NT2/D1 (cell line): Measurements from ENCODE around the gene VRK2.

Source experiments
- DNase-seq: peaks from one replicate; pipeline ENCODE4 v3.0.0-alpha.2; 2011; ENCODE audit warnings: low read depth, low spot score
- H3K27me3 ChIP-seq: 2 replicates; pipeline ENCODE4 v1.6.0; 2011; ENCODE audit warnings: mild to moderate bottlenecking; ENCODE audit not compliant: insufficient read length, insufficient read depth
- H3K36me3 ChIP-seq: 2 replicates; pipeline ENCODE4 v1.6.1; 2011; ENCODE audit warnings: mild to moderate bottlenecking, low read length, mixed read lengths; ENCODE audit not compliant: insufficient read depth, insufficient read length
- H3K4me1 ChIP-seq: 2 replicates; pipeline ENCODE4 v1.5.1; 2011; ENCODE audit not compliant: insufficient read depth, insufficient read length
- H3K4me3 ChIP-seq: 2 replicates; pipeline ENCODE4 v1.5.1; 2011; ENCODE audit warnings: low read depth; ENCODE audit not compliant: insufficient read length
- H3K9ac ChIP-seq: 2 replicates; pipeline ENCODE4 v1.6.0; 2011; ENCODE audit warnings: low read depth; ENCODE audit not compliant: insufficient read length
- H3K9me3 ChIP-seq: 2 replicates; pipeline ENCODE4 v1.5.1; 2011; ENCODE audit warnings: mild to moderate bottlenecking, low read length; ENCODE audit not compliant: insufficient read depth
- SUZ12 ChIP-seq: IDR thresholded peaks from 2 replicates; pipeline ENCODE4 v1.6.1; 2011; ENCODE audit not compliant: insufficient read length, insufficient read depth; ENCODE audit errors: extremely low read depth
- YY1 ChIP-seq: IDR thresholded peaks from 2 replicates; pipeline ENCODE4 v1.6.1; 2011; ENCODE audit not compliant: insufficient read length, insufficient read depth
- ZNF274 ChIP-seq: IDR thresholded peaks from 2 replicates; pipeline ENCODE4 v1.6.1; 2011; ENCODE audit warnings: mild to moderate bottlenecking, low read depth, low read length

VRK2 gene

DNA sequence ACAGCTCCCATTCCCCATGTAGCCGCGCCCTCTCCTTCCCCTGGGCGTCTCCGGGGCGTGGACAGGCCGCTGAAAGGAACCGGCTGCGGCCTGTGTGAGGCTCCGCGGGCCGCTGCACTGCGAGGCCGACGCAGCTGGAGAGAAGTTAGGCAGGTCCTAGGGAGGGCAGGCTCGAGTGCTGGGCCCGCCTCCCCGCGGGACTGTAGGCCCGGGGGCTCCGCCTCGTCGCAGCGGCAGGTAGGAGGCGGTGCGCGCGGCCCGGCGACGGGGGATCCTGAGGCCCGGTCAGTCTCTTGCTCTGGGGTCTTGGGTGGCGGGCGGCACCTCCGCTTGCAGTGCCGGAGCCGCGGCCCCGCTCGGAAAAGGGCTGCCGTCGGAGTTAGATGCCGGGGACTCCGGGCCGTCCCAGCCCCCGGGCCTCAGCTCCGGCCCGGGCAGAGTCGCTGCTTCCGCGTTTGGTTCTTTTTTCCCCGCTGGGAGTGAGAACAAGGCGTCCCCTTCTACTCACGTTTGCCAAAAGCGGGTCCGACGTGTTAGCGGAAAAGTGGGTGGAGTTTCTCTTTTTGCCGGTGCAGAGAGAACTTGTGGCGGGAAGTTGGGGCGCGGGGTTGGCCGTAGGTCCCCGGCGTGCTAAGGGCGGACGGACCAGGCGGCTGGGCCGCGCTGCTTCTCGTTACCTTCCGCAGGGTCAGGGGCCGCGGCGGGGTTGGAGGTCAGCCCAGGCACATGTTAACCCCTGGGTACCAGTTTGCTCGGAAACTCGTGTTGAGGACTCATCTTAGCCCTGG, at the start of gene VRK2:
Gene VRK2, plus strand, starts transcription at position 222 of the 788 bp plus-strand sequence. CDS start 2,026 bp downstream, outside the sequence.
- DNase-seq, result peak; percentile 87
- Histone ChIP-seq H3K4me1 (no peaks in the 10 kb centered on the region), H3K9ac (peak within 1 kb of the TSS; percentile 85), H3K27me3 (no peaks in the 10 kb centered on the region), H3K4me3 (peak within 1 kb of the TSS; percentile 60), H3K36me3 (peaks cover 13% of the 10 kb centered on the region), H3K9me3 (no peaks in the 10 kb centered on the region)
- TF ChIP-seq SUZ12, result no peak
- no peak for TF ChIP-seq ZNF274
- no peak for TF ChIP-seq YY1

DNA sequence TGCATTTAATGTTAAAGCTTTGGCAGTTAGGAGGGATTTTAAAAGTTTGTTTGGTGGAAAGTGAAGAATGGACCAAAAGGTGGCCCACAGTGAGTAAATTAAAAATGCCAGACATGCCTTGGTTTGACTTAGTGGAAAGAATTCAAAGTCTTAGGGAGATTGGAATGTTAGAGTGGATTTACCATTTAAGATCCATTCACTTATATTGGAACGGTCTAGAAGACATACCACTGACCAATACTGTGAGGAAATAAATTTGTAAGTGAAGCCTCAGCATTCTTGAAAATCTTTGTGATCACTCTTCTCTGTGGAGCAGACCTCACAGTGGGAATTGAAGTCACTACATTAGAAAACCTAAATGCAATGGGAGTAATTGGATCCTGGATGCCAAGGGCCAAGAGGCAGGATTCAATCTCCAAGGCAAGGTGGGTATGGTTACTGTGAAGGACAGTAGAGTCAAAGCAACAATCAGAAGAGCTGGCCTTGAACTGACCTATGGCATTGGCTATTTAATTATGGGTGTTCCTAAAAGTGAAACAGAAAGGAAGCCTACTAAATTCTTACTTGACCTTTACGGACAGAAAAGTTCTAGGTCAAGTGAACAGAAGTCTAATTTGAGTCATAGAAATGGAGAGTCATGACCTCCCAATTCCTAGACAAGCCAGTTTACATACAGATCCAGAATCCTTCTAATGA, 40.2 kb upstream of the VRK2 start:
- H3K4me1 ChIP-seq, result no peaks in the 10 kb centered on the region
- no peaks in the 10 kb centered on the region for H3K9me3 ChIP-seq
- no peak for DNase-seq
- TF ChIP-seq ZNF274 (no peak), SUZ12 (no peak), YY1 (no peak)
- H3K27me3 ChIP-seq, result no peaks in the 10 kb centered on the region
- H3K36me3 ChIP-seq, result no peaks in the 10 kb centered on the region
- no peak overlapping the region for H3K9ac ChIP-seq
- no peak overlapping the region for H3K4me3 ChIP-seq

- no peak for TF ChIP-seq YY1
- TF ChIP-seq ZNF274, result no peak
- no peak for TF ChIP-seq SUZ12
- no peaks in the 10 kb centered on the region for H3K27me3 ChIP-seq
- no peak overlapping the region for H3K9ac ChIP-seq
- no peaks in the 10 kb centered on the region for H3K36me3 ChIP-seq
- H3K4me3 ChIP-seq, result no peak overlapping the region
- DNase-seq, result no peak
- no peaks in the 10 kb centered on the region for H3K9me3 ChIP-seq
- H3K4me1 ChIP-seq, result no peaks in the 10 kb centered on the region
These were observed 39.7 kb upstream of the VRK2 start for GRCh38 chr2:58006952-58007284.

GRCh38 chr2:58010599-58010998, 36.0 kb upstream of the VRK2 start:
- TF ChIP-seq SUZ12 (no peak), YY1 (no peak), ZNF274 (no peak)
- Histone ChIP-seq H3K4me1 (no peaks in the 10 kb centered on the region), H3K27me3 (no peaks in the 10 kb centered on the region)

GRCh38 chr2:58019229-58019628, 27.4 kb upstream of the VRK2 start:
- Histone ChIP-seq H3K36me3 (no peaks in the 10 kb centered on the region), H3K4me1 (no peaks in the 10 kb centered on the region), H3K9ac (no peak overlapping the region), H3K27me3 (no peaks in the 10 kb centered on the region), H3K9me3 (no peaks in the 10 kb centered on the region), H3K4me3 (no peak overlapping the region)
- no peak for DNase-seq
- TF ChIP-seq ZNF274 (no peak), YY1 (no peak), SUZ12 (no peak)

More at GRCh38 chr2:58010599-58010998, 36.0 kb upstream of the VRK2 start:
- Histone ChIP-seq H3K4me3 (no peak overlapping the region), H3K9me3 (no peaks in the 10 kb centered on the region), H3K9ac (no peak overlapping the region), H3K36me3 (no peaks in the 10 kb centered on the region)
- DNase-seq, result no peak

- TF ChIP-seq ZNF274 (no peak), SUZ12 (no peak), YY1 (no peak)
- no peak overlapping the region for H3K9ac ChIP-seq
- no peaks in the 10 kb centered on the region for H3K36me3 ChIP-seq
- no peaks in the 10 kb centered on the region for H3K4me1 ChIP-seq
- H3K4me3 ChIP-seq, result no peak overlapping the region
- H3K27me3 ChIP-seq, result no peaks in the 10 kb centered on the region
- DNase-seq, result no peak
- no peaks in the 10 kb centered on the region for H3K9me3 ChIP-seq
These were observed 21.3 kb upstream of the VRK2 start for GRCh38 chr2:58025150-58025933.

GRCh38 chr2:58027029-58027428, 19.6 kb upstream of the VRK2 start:
- H3K9ac ChIP-seq, result no peak overlapping the region
- no peaks in the 10 kb centered on the region for H3K4me1 ChIP-seq
- no peak for TF ChIP-seq YY1
- H3K27me3 ChIP-seq, result no peaks in the 10 kb centered on the region
- no peak overlapping the region for H3K4me3 ChIP-seq
- no peaks in the 10 kb centered on the region for H3K9me3 ChIP-seq
- H3K36me3 ChIP-seq, result no peaks in the 10 kb centered on the region
- DNase-seq, result no peak
